ENCODE measurements around the gene AKT2. TPM values are rescaled to one million over a fixed set of nuclear protein-coding genes. Genes with fewer than 3 reads are reported as not detected.
A peak's percentile ranks its signal among the peaks of the same experiment; 100 is the strongest.

The AKT2 gene
- total RNA-seq, 2 experiments from 2014 or later = 126 to 127 TPM

GRCh38 chr19:40234429-40235237, 50.5 kb downstream of the AKT2 start:
- intact Hi-C loops (cut with micrococcal nuclease) = no loop called here
- Mint-ChIP-seq H3K27ac (peak overlapping the region; percentile 51), H3K27me3 (no peaks in the 10 kb centered on the region), H3K4me1 (ENCODE audit: low read depth) (peaks cover 5% of the 10 kb centered on the region), H3K9me3 (no peaks in the 10 kb centered on the region), H3K4me3 (no peak overlapping the region), H3K36me3 (peaks cover 15% of the 10 kb centered on the region)
- ChIA-PET POLR2A (no interaction called here), CTCF (interaction anchor here (0.8 kb wide), 1 partner anchor 458 kb away, joined by 4 read pairs; no protein-coding TSS in a partner anchor)
- no peak for DNase-seq

- no peak for DNase-seq
- Mint-ChIP-seq H3K4me1 (ENCODE audit: low read depth) (peaks cover 12% of the 10 kb centered on the region), H3K4me3 (no peak overlapping the region), H3K9me3 (no peaks in the 10 kb centered on the region), H3K27ac (no peak overlapping the region), H3K36me3 (peaks cover 12% of the 10 kb centered on the region), H3K27me3 (no peaks in the 10 kb centered on the region)
- ChIA-PET POLR2A (no interaction called here), CTCF (no interaction called here)
- intact Hi-C loops (cut with micrococcal nuclease) = no loop called here
These were observed 51.2 kb downstream of the AKT2 start for GRCh38 chr19:40233811-40234389.

- H3K9me3 Mint-ChIP-seq = no peaks in the 10 kb centered on the region
- H3K4me3 Mint-ChIP-seq = no peak overlapping the region
- POLR2A ChIA-PET = no interaction called here
- peaks cover 12% of the 10 kb centered on the region for H3K36me3 Mint-ChIP-seq
- intact Hi-C loops (cut with micrococcal nuclease) = no loop called here
- no peaks in the 10 kb centered on the region for H3K27me3 Mint-ChIP-seq
- CTCF ChIA-PET = no interaction called here
- no peak for DNase-seq
- no peak overlapping the region for H3K27ac Mint-ChIP-seq
- H3K4me1 Mint-ChIP-seq (ENCODE audit: low read depth) = peaks cover 13% of the 10 kb centered on the region
These were observed 52.0 kb downstream of the AKT2 start for GRCh38 chr19:40232949-40233810.

- intact Hi-C loops (cut with micrococcal nuclease) = no loop called here
- ChIA-PET POLR2A (no interaction called here), CTCF (no interaction called here)
- Mint-ChIP-seq H3K36me3 (peaks cover 10% of the 10 kb centered on the region), H3K4me3 (no peak overlapping the region), H3K27me3 (peaks cover 2% of the 10 kb centered on the region), H3K9me3 (no peaks in the 10 kb centered on the region), H3K4me1 (ENCODE audit: low read depth) (peaks cover 13% of the 10 kb centered on the region), H3K27ac (no peak overlapping the region)
- DNase-seq = no peak
These were observed 52.7 kb downstream of the AKT2 start for GRCh38 chr19:40232479-40232878.

- ChIA-PET CTCF (no interaction called here), POLR2A (no interaction called here)
- intact Hi-C loops (cut with micrococcal nuclease) = no loop called here
- H3K9me3 Mint-ChIP-seq = no peaks in the 10 kb centered on the region
- H3K4me1 Mint-ChIP-seq (ENCODE audit: low read depth) = peaks cover 13% of the 10 kb centered on the region
- H3K27ac Mint-ChIP-seq = no peak overlapping the region
- no peak for DNase-seq
- H3K4me3 Mint-ChIP-seq = no peak overlapping the region
- H3K27me3 Mint-ChIP-seq = peaks cover 4% of the 10 kb centered on the region
- peaks cover 6% of the 10 kb centered on the region for H3K36me3 Mint-ChIP-seq
These were observed 53.4 kb downstream of the AKT2 start for GRCh38 chr19:40231544-40232424.

- intact Hi-C loops (cut with micrococcal nuclease) = no loop called here
- Mint-ChIP-seq H3K27me3 (peaks cover 9% of the 10 kb centered on the region), H3K4me1 (ENCODE audit: low read depth) (peaks cover 13% of the 10 kb centered on the region), H3K27ac (no peak overlapping the region), H3K9me3 (no peaks in the 10 kb centered on the region), H3K36me3 (peaks cover 6% of the 10 kb centered on the region), H3K4me3 (no peak overlapping the region)
- no peak for DNase-seq
- CTCF ChIA-PET = no interaction called here
- POLR2A ChIA-PET = no interaction called here
These were observed 54.1 kb downstream of the AKT2 start for GRCh38 chr19:40231057-40231456.

- no peak overlapping the region for H3K27ac Mint-ChIP-seq
- no peak for DNase-seq
- no peaks in the 10 kb centered on the region for H3K9me3 Mint-ChIP-seq
- POLR2A ChIA-PET = no interaction called here
- H3K4me1 Mint-ChIP-seq (ENCODE audit: low read depth) = peaks cover 22% of the 10 kb centered on the region
- CTCF ChIA-PET = interaction anchor here (0.5 to 1.0 kb wide), 2 partner anchors 75 to 234 kb away, joined by 3 to 7 read pairs; no protein-coding TSS in a partner anchor
- intact Hi-C loops (cut with micrococcal nuclease) = no loop called here
- H3K36me3 Mint-ChIP-seq = peaks cover 3% of the 10 kb centered on the region
- H3K27me3 Mint-ChIP-seq = peaks cover 18% of the 10 kb centered on the region
- H3K4me3 Mint-ChIP-seq = no peak overlapping the region
These were observed 55.2 kb downstream of the AKT2 start for GRCh38 chr19:40229926-40230417.

- Mint-ChIP-seq H3K4me1 (ENCODE audit: low read depth) (peaks cover 22% of the 10 kb centered on the region), H3K27me3 (peaks cover 22% of the 10 kb centered on the region), H3K9me3 (no peaks in the 10 kb centered on the region), H3K27ac (peak overlapping the region; percentile 36), H3K36me3 (peaks cover 3% of the 10 kb centered on the region), H3K4me3 (no peak overlapping the region)
- peak; percentile 48 for DNase-seq
- CTCF ChIA-PET = interaction anchor here (0.5 to 1.1 kb wide), 3 partner anchors 76 to 234 kb away, joined by 3 to 7 read pairs (median 4); no protein-coding TSS in a partner anchor
- intact Hi-C loops (cut with micrococcal nuclease) = no loop called here
- POLR2A ChIA-PET = no interaction called here
These were observed 55.7 kb downstream of the AKT2 start for GRCh38 chr19:40229484-40229883.

GRCh38 chr19:40228863-40229262, 56.3 kb downstream of the AKT2 start:
- ChIA-PET POLR2A (no interaction called here), CTCF (interaction anchor here (0.7 to 1.1 kb wide), 2 partner anchors 89 to 322 kb away, joined by 3 to 4 read pairs; no protein-coding TSS in a partner anchor)
- Mint-ChIP-seq H3K4me1 (ENCODE audit: low read depth) (peaks cover 22% of the 10 kb centered on the region), H3K27me3 (peaks cover 27% of the 10 kb centered on the region), H3K4me3 (no peak overlapping the region), H3K9me3 (no peaks in the 10 kb centered on the region), H3K27ac (no peak overlapping the region), H3K36me3 (no peaks in the 10 kb centered on the region)
- intact Hi-C loops (cut with micrococcal nuclease) = no loop called here
- DNase-seq = no peak

GRCh38 chr19:40228346-40228745, 56.8 kb downstream of the AKT2 start:
- ChIA-PET CTCF (interaction anchor here (0.7 to 1.1 kb wide), 2 partner anchors 89 to 321 kb away, joined by 3 to 4 read pairs; no protein-coding TSS in a partner anchor), POLR2A (no interaction called here)
- intact Hi-C loops (cut with micrococcal nuclease) = no loop called here
- Mint-ChIP-seq H3K9me3 (no peaks in the 10 kb centered on the region), H3K27me3 (peaks cover 30% of the 10 kb centered on the region), H3K27ac (no peak overlapping the region), H3K4me1 (ENCODE audit: low read depth) (peaks cover 22% of the 10 kb centered on the region), H3K4me3 (no peak overlapping the region), H3K36me3 (no peaks in the 10 kb centered on the region)
- no peak for DNase-seq

GRCh38 chr19:40225440-40226305, 59.5 kb downstream of the AKT2 start:
- H3K36me3 Mint-ChIP-seq = no peaks in the 10 kb centered on the region
- CTCF ChIA-PET = interaction anchor here (0.7 kb wide), 1 partner anchor 87 kb away, joined by 4 read pairs; no protein-coding TSS in a partner anchor
- H3K9me3 Mint-ChIP-seq = peaks cover 2% of the 10 kb centered on the region
- intact Hi-C loops (cut with micrococcal nuclease) = no loop called here
- DNase-seq = no peak
- peaks cover 24% of the 10 kb centered on the region for H3K4me1 Mint-ChIP-seq (ENCODE audit: low read depth)
- peaks cover 36% of the 10 kb centered on the region for H3K27me3 Mint-ChIP-seq
- H3K4me3 Mint-ChIP-seq = no peak overlapping the region
- no peak overlapping the region for H3K27ac Mint-ChIP-seq
- POLR2A ChIA-PET = no interaction called here
